NAMALWA (cell line): ENCODE results near the gene FOXO1.

ENCODE experiments used
- DNase-seq: peaks from one replicate; pipeline ENCODE4 v3.0.0-alpha.2; 2015; ENCODE audit warnings: low spot score

Gene FOXO1

GRCh38 chr13:40605573-40605972 lies 60.9 kb downstream of the FOXO1 start:
- DNase-seq: no peak

GRCh38 chr13:40604135-40604534 lies 62.3 kb downstream of the FOXO1 start:
- DNase-seq: no peak

GRCh38 chr13:40600149-40600751 lies 66.2 kb downstream of the FOXO1 start:
- DNase-seq: no peak

- DNase-seq: no peak
Observed at GRCh38 chr13:40599747-40600146, 66.7 kb downstream of the FOXO1 start.

- DNase-seq: no peak
Observed at GRCh38 chr13:40599124-40599523, 67.3 kb downstream of the FOXO1 start.

- no peak for DNase-seq
Observed at GRCh38 chr13:40598569-40598968, 67.9 kb downstream of the FOXO1 start.

- no peak for DNase-seq
Observed at GRCh38 chr13:40597735-40598365, 68.6 kb downstream of the FOXO1 start.

GRCh38 chr13:40596484-40596883 lies 70.0 kb downstream of the FOXO1 start:
- DNase-seq: peak; percentile 48

- no peak for DNase-seq
Observed at GRCh38 chr13:40595693-40596092, 70.7 kb downstream of the FOXO1 start.

- no peak for DNase-seq
Observed at GRCh38 chr13:40592035-40592434, 74.4 kb downstream of the FOXO1 start.

GRCh38 chr13:40591091-40591490 lies 75.3 kb downstream of the FOXO1 start:
- no peak for DNase-seq

- peak; percentile 38 for DNase-seq
Observed at GRCh38 chr13:40590112-40590862, 76.2 kb downstream of the FOXO1 start.

GRCh38 chr13:40589285-40590109 lies 76.9 kb downstream of the FOXO1 start:
- peak; percentile 95 for DNase-seq

GRCh38 chr13:40588101-40588500 lies 78.3 kb downstream of the FOXO1 start:
- no peak for DNase-seq

GRCh38 chr13:40586886-40587565 lies 79.4 kb downstream of the FOXO1 start:
- no peak for DNase-seq

GRCh38 chr13:40585911-40586471 lies 80.5 kb downstream of the FOXO1 start:
- DNase-seq: no peak

- no peak for DNase-seq
Observed at GRCh38 chr13:40583738-40584137, 82.7 kb downstream of the FOXO1 start.

- DNase-seq: peak; percentile 55
Observed at GRCh38 chr13:40582531-40582930, 83.9 kb downstream of the FOXO1 start.

- DNase-seq: peak; percentile 82
Observed at GRCh38 chr13:40581277-40581579, 85.2 kb downstream of the FOXO1 start.

GRCh38 chr13:40580566-40581276 lies 85.7 kb downstream of the FOXO1 start:
- peak; percentile 68 for DNase-seq

- DNase-seq: no peak
Observed at GRCh38 chr13:40579535-40579934, 86.9 kb downstream of the FOXO1 start.
